ENCODE data around the gene GAS2.

The GAS2 gene

GRCh38 chr11:22674470-22675439, 8.3 kb downstream of the GAS2 start:
- no peak for DNase-seq (ENCODE audit: low read depth)

GRCh38 chr11:22677153-22677903, 10.9 kb downstream of the GAS2 start:
- no peak for DNase-seq (ENCODE audit: low read depth)

GRCh38 chr11:22680628-22681027, 14.2 kb downstream of the GAS2 start:
- DNase-seq (ENCODE audit: low read depth) = no peak

- no peak for DNase-seq (ENCODE audit: low read depth)
These were observed 14.9 kb downstream of the GAS2 start for GRCh38 chr11:22681281-22681812.

GRCh38 chr11:22684082-22684481, 17.7 kb downstream of the GAS2 start:
- no peak for DNase-seq (ENCODE audit: low read depth)

- no peak for DNase-seq (ENCODE audit: low read depth)
These were observed 18.7 kb downstream of the GAS2 start for GRCh38 chr11:22685111-22685510.

GRCh38 chr11:22688914-22689313, 22.5 kb downstream of the GAS2 start:
- DNase-seq (ENCODE audit: low read depth) = no peak

GRCh38 chr11:22690257-22690656, 23.8 kb downstream of the GAS2 start:
- no peak for DNase-seq (ENCODE audit: low read depth)

GRCh38 chr11:22690871-22691270, 24.5 kb downstream of the GAS2 start:
- DNase-seq (ENCODE audit: low read depth) = no peak

GRCh38 chr11:22699388-22699787, 33.0 kb downstream of the GAS2 start:
- no peak for DNase-seq (ENCODE audit: low read depth)

GRCh38 chr11:22702031-22702430, 35.6 kb downstream of the GAS2 start:
- no peak for DNase-seq (ENCODE audit: low read depth)

- no peak for DNase-seq (ENCODE audit: low read depth)
These were observed 36.6 kb downstream of the GAS2 start for GRCh38 chr11:22703040-22703439.

- DNase-seq (ENCODE audit: low read depth) = no peak
These were observed 37.2 kb downstream of the GAS2 start for GRCh38 chr11:22703591-22703990.

- no peak for DNase-seq (ENCODE audit: low read depth)
These were observed 40.9 kb downstream of the GAS2 start for GRCh38 chr11:22707119-22707899.

- no peak for DNase-seq (ENCODE audit: low read depth)
These were observed 44.8 kb downstream of the GAS2 start for GRCh38 chr11:22711071-22711770.

GRCh38 chr11:22711880-22712279, 45.5 kb downstream of the GAS2 start:
- DNase-seq (ENCODE audit: low read depth) = no peak

- DNase-seq (ENCODE audit: low read depth) = no peak
These were observed 46.9 kb downstream of the GAS2 start for GRCh38 chr11:22713336-22713735.

- DNase-seq (ENCODE audit: low read depth) = no peak
These were observed 49.6 kb downstream of the GAS2 start for GRCh38 chr11:22715971-22716370.

- DNase-seq (ENCODE audit: low read depth) = no peak
These were observed 54.0 kb downstream of the GAS2 start for GRCh38 chr11:22720457-22720856.

GRCh38 chr11:22723274-22723673, 56.9 kb downstream of the GAS2 start:
- no peak for DNase-seq (ENCODE audit: low read depth)

- no peak for DNase-seq (ENCODE audit: low read depth)
These were observed 58.7 kb downstream of the GAS2 start for GRCh38 chr11:22725079-22725478.
